Measurements from ENCODE around the gene DHX8.

Gene DHX8

DNA sequence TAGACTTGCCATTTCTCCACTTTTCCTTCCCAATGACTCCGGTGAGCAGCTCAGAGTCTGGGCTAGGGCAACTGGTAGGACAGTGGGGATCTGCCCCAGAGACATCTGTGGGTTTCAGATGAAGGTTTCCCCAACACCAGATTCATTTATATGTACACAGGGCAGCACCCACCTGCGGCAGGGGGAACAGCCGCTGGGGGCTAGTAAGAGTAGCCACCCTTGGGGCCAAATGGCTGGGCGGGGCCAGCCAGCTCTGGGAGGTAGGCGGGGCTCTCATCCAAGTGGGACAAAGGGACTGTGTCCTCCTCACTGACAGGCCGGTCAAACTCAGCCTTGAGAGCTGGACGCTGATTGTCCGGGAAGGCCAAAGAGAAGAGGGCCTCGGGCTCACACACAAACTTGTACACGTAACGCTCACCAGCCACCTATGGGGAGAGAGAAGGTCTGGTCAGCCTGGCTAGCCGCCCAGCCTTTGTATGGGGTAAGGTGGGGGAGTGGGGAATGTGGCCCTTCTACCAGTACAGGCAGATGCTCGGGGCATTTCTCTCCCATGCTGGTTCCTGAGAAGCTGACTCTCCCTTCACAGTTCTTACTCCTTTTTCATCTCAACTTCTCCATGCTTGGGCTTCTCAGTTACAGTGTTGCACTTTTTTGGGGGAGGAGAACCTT, 44.7 kb downstream of the DHX8 start:
- DNase-seq = no peak

DNA sequence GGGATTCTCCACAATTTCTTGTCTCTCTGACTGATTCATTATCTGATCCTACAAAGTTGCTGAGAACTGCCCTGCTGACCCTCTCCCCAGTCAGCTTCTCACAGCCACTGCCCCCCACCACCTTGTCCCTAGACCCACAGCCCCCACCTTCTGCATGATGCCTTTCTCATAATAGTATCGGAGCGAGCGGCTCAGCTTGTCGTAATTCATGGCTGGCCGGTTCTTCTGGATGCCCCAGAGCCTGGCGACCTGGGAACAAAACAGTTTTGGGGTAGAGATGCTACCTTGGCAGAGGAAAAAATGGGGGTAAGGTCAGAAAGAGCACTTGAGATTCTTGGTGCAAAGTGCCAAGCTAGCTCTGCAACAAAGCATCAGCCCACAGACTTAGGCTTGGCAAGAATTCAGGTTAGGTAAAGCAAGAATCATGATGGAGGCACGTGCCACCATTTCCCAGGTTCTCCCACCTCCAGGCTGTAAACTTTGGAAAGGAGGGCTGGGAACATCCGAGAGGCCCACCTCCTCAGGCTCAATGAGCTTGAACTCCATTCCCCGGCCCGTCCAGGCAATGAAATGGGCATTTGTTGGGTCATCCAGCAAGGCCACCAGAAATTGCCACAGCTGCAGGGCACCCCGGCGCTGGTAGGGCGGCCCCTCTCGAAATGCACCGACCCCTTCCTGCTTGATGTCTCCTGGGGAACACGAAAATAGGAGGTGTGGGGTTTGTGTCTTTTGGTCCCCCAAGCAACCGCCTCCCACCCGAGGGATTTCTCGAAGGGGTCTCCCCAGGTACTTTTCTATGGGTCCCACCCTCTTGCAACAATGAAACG, 45.4 kb downstream of the DHX8 start:
- no peak for DNase-seq

DNA sequence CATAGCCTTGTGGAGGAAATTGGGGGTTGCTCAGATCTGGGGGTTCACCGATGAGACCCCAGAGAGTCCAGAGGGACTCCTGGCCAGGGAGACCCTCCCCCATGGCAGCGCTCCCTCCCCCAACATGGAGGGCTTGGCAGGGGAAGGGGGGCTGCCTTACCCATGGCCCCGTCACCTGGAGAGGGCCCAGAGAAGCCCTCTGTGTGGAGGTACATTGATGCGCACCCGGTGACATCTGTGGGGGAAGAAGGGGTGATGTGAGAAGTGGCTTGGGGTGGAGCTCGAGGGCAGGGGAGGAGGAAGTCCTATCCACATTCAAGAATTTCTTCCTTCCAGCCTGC, 46.1 kb downstream of the DHX8 start:
- no peak for DNase-seq

DNA sequence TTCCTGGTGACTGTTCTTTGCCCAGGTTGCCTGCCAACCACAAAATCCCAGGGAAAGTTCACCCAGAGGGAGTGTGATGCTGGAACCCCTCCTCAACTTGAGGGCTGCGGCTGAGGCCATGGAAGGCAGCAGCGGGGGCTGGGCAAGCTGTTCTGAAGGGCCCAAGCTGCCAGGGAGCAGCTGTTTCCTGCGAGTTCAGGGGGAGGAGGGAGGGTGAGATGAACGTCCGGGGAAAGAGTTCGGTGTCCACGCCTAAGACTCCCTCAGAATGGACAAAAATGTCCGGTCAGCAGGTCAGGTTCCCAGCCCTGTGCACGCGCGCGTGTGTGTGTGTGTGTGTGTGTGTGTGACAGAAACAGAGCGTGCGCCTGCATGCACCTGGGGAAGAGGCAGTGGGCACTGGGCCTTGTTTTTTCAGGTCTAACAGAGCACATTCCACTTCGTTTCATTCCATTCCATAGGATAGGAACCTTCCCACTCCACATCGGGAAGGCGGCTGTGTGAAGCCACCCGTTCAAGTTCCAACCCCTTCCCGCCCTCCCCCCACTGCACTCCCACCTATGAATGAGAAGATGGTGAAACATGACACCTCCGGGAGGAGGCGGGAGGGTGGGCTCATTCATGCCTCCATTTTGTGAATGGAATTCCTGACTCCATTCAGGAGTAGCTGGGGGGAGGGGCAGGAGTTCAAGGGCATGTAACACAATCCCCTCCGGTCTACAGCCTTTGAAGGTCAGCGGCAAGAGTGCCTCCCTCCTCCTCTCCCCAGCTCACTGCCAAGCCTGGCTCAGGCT, 46.7 kb downstream of the DHX8 start:
- no peak for DNase-seq

DNA sequence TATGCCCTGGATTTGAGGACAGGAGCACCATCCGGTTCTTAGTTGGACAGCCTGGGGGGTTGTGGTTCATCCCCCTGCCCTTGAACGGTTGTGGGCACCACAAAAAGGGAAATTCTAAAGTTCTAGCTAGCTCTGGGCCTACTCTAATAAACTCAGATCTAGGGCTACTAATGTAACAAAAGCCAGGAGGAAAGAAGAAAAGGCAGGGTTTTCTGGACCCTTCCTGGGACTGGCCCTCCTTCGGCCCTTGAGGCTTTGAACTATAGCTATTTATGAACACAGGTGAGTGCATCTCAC, 47.3 kb downstream of the DHX8 start:
- no peak for DNase-seq

DNA sequence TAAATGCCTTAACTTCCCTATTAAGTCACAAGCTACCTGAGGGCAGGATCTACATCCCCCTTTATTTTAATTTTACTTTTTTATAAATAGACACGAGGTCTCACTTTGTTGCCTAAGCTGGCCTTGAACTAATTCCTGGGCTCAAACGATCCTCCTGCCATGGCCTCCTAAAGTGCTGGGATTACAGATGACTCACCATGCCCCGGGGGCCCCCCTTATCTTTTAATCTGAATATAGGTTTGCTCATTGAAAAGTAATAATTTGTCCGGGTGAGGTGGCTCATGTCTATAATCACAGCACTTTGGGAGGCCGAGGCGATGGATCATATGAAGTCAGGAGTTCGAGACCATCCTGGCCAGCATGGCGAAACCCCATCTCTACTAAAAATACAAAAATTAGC, 48.2 kb downstream of the DHX8 start:
- DNase-seq = no peak

DNA sequence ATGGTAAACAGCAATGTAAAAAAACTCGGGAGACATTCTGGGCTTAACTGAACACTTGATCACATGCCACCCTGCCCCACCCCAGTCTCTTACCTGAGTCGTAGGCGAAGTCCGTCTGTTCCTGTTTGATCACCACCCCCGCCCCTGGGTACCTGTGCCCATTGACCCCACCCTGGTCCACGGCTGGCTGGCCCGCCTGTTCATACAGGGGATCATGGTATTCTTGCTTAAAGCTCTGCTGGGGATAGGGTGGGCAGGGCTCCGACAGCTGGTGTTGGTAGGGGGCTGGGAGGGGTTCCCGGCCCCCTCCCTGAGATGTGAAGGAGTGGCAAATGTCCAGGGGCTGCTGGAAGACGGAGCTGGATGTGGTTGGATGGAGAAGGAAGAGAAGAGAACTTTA, 48.8 kb downstream of the DHX8 start:
- no peak for DNase-seq

DNA sequence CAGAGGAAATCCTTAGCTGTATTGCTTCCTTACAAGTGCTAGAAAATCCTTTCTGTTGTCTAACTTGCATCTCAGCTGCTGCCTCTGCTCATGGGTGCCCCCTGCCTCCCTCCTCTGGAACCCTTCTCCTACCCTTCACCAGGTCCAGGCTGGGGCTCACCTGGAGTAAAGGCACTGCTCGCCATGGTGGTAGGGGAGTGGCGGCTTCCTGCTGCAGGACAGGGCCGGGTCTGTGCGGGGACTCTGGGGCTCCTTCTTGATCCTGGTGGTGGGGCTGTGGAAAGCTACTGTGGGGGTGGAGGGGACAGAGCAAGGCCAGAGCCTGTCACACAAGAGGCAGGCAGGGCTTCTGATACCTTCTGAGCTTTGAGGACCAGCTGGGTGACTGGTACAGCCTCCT, 49.9 kb downstream of the DHX8 start:
- DNase-seq = no peak

DNA sequence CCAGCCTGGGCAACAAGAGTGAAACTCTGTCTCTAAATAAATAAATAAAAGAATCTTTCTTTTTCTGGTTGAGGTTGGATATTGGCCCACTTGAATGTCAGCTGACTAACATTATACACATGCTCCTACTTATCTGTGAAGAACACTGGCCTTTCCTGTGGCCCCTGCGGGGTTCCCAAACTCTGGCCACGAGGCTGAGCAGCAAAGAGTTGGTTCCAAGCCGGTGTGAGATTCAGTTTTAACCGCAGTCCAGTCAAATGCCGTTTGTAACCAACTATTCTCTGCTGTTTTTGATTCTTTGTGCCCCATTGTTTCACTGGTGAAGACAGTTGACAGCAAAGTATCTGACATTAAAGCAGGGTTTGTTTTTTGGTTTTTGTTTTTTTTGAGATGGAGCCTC, 51.1 kb downstream of the DHX8 start:
- no peak for DNase-seq

DNA sequence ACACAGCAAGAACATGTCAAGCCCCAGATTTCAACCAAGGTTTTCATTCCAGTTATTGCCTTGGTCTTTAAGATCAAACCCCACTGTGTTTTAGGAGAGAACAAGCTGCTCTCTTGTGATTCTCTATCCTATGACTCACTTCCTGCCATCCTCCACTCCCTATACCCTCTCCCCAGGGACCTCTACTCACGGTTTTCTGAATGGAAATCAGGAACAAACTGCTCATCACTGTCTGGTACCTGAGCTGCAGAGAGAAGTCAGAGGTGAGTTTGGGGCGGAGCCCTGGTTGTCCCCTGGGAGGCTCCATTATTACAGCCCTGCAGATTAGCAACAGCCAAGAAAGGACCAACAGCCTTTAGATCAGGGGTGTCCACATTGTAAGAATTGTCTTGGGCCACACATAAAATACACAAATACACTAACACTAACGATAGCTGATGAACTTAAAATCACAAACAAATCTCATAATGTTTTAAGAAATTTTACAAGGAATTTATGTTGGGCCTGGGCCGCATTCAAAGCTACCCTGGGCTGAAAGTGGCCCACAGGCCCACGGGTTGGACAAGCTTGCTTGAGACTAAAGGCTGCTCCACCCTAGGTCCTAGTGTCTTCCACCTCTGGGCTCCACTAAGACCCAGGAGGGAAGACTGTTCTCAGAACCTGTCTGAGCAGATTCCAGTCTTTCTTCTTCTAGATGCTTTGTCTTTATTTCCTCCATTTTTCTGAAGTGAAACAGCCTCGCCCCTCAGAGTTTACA, 52.6 kb downstream of the DHX8 start:
- no peak for DNase-seq

DNA sequence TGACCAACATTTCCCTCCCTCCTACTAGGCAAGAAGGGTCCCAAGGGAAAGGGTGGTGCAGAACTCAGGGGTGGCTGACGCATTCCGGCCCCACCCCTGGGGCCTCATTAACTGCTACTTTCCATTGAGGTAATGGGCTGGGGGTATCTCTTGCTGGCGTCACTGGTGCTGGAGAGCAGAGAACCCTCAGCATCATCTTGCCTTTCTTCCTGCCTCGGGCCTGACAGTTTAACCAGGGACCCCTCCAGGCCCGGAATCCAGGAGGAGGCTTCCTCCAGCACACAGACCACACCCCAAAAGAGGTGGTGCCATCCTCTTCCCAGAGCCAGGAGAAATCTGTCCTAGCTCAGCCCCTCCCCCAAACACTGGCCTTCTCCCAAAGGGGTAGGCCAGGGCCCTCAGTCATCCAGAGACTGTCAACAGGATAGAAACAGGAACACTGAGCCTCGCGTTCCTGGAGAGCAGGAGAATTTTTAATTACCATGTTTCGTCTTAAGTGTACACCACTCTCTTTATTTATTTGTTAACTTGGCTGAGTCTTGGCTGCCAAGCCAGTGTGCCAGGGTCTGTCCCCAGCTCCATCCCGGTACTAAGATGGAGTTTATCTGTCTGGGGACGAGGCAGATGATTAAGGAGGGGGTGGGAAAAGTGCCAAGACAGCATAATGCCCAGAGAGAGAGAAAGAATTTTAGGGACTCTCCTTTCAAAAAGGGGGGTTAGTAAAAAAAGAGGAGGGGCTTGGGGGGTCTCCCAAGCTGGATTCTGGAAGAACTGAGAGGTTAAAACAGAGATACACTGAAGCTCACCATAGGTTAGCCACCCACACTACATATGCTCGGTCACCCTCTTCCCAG, 57.3 kb downstream of the DHX8 start:
- no peak for DNase-seq

DNA sequence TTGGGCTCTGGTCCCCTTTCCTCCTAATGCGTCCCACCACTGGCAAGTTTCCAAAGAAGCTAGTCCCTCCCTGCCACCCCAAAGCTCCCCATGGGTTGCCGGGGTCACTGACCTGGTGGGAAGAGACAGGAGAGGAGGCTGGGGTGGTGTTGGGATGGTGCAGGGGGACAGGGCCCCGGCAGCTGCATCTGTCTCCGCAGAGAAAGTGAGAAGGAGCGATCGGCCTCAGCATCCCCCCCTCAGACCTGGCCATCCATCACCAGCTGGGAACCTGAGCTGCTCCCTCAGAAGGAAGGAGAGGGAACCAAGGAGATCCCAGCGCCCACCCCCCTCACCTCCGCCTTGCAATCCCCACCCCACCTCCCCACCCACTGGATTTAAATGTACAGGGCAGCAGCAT, 59.1 kb downstream of the DHX8 start:
- DNase-seq = no peak

DNA sequence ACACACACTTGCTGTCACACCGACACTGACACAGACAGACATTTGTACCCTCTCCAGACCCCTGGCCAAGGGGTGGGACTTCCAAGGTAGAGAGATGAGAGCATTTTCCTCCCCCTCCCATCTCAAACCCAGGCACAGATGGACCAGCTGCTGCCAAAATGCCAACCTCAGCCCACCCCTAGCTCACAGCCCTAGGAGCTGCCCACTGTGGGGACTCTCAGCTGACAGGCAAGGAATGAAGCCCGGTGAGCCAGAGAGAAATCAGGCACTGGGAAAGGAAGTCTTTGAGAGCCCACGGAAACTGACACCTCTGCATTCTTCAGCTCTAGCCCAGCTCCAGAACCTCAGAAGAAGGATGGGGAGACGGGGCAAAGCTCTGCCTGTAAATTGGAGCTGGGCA, 59.5 kb downstream of the DHX8 start:
- DNase-seq = no peak

DNA sequence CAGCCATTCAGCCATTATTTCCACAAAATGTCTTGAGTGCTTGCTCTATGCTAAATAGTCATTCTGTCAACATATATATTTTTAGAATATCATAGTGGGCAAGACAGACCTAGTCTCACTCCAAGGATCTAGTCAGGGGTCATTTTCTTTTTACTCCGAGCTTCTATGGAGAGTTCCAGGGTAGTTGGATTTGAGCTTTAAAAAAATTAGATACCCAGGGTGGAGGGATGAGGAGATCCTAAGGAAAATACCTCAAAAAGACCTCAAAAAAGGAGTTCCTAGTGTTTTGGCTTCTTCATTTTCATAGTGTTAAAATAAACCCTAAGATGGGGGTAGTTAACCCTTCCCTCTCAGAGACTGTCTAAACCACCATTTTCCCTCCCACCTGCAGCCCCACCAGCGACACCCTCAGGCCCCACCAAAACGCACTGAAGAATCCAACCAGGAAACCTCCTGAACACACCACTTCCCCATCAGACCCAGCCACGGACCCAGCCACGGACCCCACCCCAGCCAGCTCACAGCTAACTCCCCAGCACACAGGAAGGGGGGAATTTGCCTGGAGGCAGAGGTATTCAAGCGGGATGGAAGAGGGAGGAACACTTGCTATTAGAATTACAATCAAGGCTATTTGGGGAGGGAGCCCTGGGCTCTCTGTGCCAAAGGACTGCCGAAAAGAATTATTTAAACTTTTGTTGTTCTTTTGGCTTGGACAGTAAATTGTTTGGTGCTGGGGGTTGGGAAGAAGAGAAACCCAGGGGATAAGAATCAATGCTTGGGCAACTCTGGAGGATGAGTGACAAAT, 60.2 kb downstream of the DHX8 start:
- no peak for DNase-seq

DNA sequence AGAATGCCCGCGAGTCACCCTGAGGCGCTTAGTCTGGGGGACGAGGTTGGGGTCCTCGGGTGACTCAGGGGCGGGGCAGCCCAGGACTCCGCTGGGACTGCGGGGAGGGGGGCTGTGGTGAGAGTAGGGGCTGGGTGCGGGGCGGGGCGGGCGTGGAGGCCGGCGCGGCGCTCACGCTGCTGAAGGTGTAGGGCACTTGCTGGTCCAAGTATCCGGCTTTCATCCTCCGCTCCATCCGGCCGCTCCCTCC, 61.5 kb downstream of the DHX8 start:
- no peak for DNase-seq

DNA sequence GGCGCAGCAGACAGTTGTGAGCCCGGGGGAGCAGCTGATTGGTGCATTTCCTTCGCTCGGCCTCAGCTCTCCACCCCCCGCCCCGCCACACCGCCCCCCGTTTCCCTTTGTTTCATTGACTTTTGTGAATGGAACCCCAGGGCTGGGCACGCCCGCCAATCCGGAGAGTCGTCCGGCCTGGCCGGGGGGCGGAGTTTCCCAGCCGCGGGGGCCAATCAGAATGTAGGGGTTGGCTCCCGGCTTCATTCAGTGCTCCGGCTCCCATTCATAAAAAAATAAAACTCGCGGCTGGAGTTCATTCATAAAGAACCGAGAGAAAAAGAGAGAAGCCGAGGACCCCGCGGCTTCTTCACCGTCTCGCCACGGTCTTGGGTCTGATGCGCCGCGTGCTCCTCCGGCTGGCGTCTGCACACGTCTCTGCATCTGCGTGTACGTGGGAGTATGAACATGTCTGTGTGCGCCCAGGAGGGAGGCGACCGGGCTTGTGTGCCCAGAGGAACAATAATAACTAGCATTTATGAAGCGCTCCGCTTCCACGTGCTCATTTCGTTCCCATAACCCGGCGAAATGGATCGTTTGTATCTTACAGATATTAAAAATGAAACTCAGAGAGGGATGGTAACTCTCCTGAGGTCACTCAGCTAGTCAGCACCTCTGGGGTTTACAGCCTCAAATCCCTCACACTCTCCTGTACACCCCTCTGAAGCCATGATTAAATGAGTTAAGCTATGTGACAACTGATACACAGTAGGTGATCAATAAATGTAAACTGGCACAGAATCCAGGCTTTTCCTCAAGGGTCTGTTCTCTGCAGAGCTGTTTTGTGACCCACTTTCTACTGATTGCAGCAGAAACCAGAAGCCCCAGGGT, 62.8 kb downstream of the DHX8 start, which contains the start of gene ETV4:
ETV4 (minus strand) TSS at position 22 of the 870 bp plus-strand sequence. CDS start 723 bp downstream, outside the sequence.
- DNase-seq = peak; percentile 91

DNA sequence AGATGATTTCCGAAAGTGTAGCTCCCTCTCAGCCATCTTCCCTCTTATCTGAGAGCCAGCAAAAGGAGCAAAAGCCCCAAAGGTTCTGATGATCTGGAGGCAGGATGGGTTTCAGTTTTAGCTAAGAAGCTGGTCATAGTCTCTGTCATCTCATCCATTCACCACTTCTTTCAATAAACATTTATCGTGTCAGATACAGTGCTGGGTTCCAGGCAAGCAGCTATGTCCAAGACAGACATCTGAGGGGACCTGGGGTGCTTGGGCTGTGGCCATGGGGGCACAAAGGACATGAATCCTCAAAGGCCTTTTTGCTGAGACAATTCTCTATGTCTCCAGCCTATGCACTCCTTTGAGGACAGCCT, 63.4 kb downstream of the DHX8 start:
- no peak for DNase-seq

DNA sequence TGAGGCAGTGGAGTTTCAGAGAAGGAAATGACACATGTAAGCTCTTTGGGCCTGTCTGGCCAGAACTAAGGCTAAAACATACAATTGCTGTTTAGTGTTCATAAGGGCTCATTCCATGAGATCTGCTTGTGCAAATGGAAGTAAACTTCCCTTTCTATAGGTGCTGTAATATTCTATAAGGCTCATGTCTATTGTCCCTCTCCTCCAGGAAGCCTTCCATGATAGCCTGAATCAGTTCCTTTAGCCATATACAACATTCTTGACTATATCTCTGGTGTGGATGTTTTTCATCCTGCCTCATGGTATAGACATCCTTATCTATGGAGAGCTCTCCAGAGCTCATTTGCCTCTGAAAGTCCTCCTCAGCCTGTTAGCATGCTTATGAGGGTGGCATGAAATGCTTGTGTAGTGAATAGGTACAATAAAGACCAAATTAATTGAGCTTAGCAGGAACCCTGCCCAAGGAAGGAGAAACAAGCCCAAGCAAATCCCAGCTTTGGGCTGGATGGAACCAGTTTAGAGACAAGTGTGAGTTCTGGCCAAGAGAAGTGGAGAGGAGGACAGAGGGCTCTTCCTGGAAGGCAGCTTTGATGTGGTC, 64.0 kb downstream of the DHX8 start:
- DNase-seq = no peak

DNA sequence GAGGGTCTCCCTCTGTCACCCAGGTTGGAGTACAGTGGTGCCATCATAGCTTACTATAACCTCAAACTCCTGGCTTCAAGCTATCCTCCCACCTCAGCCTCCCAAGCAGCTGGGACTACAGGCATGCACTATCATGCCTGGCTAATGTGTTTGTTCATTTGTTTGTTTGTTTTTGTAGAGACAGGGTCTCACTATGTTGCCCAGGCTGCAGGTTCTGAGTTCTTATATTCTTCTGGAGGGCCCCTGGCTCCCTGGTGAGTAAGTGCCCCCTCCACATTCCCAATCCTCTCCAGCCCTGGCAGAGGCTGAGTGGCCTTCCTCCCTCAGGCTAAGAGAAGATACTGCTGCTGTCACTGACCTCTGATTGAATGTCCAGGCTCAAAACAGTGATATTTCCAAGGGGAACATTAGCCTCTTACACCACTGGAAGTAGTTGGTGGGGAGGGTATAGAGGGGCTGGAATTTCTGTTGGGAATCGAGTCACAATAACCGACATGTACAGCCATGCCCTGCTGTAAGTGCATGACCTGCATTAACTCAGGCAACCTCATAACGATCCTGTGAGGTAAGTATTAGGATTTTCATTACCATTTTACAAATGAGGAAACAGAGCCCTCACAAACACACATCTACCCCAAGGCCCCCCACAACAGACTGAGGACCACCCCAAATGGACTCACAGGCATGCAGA, 65.1 kb downstream of the DHX8 start:
- DNase-seq = no peak

DNA sequence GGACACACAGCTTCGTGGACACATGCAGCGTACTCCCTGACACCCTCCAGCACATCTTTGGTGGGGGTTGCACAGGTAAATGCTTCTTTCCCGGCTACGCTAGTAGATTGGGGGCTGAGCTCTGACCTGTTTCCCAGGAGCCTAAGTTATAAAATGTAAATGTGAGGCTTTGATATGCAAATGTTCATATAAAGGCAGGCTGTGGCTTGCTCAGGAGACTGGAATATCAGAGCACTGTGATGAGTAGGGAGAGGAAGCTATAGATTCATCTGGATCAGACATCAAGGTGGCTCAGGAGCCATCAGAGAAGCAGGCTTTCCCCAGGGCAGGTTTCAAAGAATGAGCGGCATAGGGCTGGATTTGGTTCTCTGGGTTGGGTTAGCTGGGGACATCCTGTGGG, 65.7 kb downstream of the DHX8 start:
- DNase-seq = no peak
